Measurements from ENCODE around the gene DOCK10.
"Not testable (repeated sequence)": the region's sequence is repeated elsewhere in the genome, so short reads cannot be mapped to it uniquely, and the experiment has no call there.

Gene DOCK10

DNA sequence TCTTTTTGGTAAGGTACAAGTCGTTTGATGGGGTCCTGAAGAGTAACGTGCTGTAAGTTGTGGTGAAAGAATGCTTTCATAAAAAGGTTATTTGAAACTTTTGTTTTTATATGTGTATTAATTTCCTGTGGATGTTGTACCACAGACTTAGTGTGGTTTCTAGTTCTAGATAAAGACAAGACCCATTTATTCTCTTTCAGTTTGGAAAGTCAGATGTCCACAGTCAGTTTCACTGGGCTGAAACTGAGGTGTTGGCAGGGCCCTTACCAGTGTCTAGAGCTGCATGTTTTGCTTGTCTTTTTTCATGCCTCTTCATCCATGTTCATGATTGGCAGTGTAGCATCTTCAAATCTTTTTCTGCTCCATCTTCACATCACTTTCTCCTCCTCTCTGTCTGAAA lies 22.1 kb upstream of the DOCK10 start:
- H3K9me3 Mint-ChIP-seq: peaks cover 15% of the 10 kb centered on the region
- no peak overlapping the region for H3K4me3 Mint-ChIP-seq

DNA sequence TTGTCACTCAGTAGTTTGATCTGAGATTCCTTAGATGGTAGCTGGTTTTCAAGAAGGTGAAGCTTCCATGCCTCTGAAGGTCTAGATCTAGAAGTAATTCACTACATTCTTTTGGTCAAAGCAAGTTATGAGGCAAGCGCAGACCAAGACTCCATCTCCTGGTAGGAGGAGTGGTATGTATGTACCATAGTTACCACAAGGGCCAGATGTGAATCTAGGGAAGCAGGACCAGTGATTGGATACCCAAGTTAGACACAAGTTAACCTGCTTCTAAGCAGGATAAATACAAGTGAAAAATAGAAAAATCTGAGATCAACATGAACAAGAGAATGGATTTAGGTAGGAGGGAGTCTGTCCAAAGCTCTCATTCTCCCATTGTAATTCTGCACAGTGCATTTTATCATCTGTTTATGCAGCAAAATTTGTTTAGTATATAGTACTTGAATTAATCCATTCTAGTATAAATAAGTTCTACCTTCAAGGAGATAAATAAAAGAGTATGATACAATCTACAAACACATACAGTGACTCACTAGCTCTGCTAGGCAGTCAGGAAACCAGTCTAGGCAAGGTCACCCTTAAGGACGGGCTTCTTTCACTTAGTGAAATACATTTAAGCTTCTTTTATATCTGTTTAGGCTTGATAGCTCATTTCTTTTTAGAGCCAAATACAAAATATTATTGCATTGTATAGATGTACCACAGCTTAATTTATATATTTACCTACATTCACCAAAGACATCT lies 14.2 kb upstream of the DOCK10 start:
- Mint-ChIP-seq H3K9me3 (no peaks in the 10 kb centered on the region), H3K4me1 (peaks cover 30% of the 10 kb centered on the region), H3K4me3 (no peak overlapping the region), H3K27ac (no peak overlapping the region), H3K36me3 (no peaks in the 10 kb centered on the region)
- ATAC-seq (peak; percentile 88), DNase-seq (ENCODE audit: low spot score in 2 of 2) (no peak)

More for the DNA sequence above, 22.1 kb upstream of the DOCK10 start:
- H3K4me1 Mint-ChIP-seq: peaks cover 20% of the 10 kb centered on the region
- DNase-seq (ENCODE audit: low spot score in 2 of 2): no peak
- H3K27ac Mint-ChIP-seq: no peak overlapping the region
- ATAC-seq: peak; percentile 83
- H3K36me3 Mint-ChIP-seq: no peaks in the 10 kb centered on the region

DNA sequence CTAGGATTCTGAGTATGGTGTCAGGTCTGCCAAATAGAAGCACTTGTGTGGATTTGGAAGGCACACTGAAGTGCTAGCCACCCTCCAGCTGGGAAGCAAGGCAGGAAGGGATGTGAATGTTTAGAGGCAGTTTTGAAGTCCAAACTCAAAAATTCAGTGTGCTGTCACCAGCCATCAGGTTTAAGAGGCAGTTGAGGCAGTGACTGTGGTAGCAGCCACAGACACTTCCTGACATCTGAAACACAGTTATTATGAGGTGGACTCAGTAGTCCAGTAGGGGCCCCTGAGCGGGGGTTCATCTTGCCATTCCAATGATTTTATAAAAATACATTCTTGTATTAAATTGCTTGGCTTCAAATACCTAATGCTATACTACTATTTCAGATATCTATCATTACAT lies 13.4 kb upstream of the DOCK10 start:
- no peak for DNase-seq (ENCODE audit: low spot score in 2 of 2)
- H3K4me1 Mint-ChIP-seq: peaks cover 30% of the 10 kb centered on the region
- no peaks in the 10 kb centered on the region for H3K36me3 Mint-ChIP-seq
- no peak for ATAC-seq
- no peak overlapping the region for H3K4me3 Mint-ChIP-seq
- H3K9me3 Mint-ChIP-seq: no peaks in the 10 kb centered on the region
- no peak overlapping the region for H3K27ac Mint-ChIP-seq

DNA sequence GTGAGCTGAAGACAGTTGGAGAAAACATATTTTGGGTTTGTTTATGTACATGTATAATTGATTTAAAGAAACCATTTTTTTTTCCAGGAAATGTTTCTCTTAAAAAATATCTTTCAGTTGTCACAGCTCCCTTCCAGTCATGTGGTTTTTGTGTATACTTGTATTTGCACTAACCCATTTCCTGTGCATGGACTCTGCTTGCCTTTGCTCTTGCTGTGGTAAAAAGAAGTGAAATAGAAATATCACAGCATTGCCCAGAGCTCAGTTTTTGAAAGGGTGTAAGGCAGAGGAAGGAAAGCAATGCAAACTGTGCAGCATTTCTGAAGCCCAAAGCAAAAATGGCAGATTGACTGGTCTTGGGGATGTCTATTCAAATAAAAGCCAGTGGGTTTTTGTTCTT lies 10.4 kb upstream of the DOCK10 start:
- peaks cover 30% of the 10 kb centered on the region for H3K4me1 Mint-ChIP-seq
- DNase-seq (ENCODE audit: low spot score in 2 of 2) (no peak), ATAC-seq (peak; percentile 83)
- no peaks in the 10 kb centered on the region for H3K9me3 Mint-ChIP-seq
- no peaks in the 10 kb centered on the region for H3K36me3 Mint-ChIP-seq
- no peak overlapping the region for H3K4me3 Mint-ChIP-seq
- H3K27ac Mint-ChIP-seq: peak overlapping the region; percentile 5

DNA sequence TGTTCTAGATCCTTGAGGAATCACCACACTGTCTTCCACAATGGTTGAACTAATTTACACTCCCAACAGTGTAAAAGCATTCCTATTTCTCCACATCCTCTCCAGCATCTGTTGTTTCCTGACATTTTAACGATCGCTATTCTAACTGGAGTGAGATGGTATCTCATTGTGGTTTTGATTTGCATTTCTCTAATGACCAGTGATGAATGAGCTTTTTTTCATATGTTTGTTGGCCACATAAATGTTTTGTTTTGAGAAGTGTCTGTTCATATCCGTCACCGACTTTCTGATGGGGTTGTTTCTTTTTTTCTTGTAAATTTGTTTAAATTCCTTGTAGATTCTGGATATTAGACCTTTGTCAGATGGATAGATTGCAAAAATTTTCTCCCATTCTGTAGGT lies 5.2 kb upstream of the DOCK10 start:
- H3K36me3 Mint-ChIP-seq; H3K27ac Mint-ChIP-seq; ATAC-seq; DNase-seq (ENCODE audit: low spot score in 2 of 2); H3K4me3 Mint-ChIP-seq; H3K9me3 Mint-ChIP-seq: not testable (repeated sequence)
- H3K4me1 Mint-ChIP-seq: peaks cover 11% of the 10 kb centered on the region

DNA sequence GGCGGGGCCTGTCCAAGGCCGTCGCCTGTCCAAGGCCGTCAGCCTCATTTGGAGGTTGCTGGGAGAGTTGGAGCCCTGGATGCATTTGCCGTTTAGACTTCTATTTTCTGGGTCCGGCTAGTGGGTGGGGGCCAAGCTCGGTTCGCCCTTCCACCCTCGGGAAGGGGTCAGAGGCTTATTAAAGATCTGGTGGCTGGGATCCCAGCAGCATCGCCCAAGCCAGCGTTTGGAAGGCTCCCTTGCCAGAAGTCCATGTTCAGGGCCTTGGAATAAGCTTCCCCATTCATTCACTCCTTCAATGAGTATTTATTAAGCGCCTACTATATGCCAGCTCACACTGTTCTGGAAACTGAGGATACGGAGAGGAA lies 516 bp upstream of the DOCK10 start:
- ATAC-seq (no peak), DNase-seq (ENCODE audit: low spot score in 2 of 2) (no peak)
- Mint-ChIP-seq H3K27ac (peak overlapping the region; percentile 97), H3K4me3 (peak overlapping the region; percentile 89), H3K36me3 (peaks cover 20% of the 10 kb centered on the region), H3K4me1 (peaks cover 45% of the 10 kb centered on the region), H3K9me3 (no peaks in the 10 kb centered on the region)

DNA sequence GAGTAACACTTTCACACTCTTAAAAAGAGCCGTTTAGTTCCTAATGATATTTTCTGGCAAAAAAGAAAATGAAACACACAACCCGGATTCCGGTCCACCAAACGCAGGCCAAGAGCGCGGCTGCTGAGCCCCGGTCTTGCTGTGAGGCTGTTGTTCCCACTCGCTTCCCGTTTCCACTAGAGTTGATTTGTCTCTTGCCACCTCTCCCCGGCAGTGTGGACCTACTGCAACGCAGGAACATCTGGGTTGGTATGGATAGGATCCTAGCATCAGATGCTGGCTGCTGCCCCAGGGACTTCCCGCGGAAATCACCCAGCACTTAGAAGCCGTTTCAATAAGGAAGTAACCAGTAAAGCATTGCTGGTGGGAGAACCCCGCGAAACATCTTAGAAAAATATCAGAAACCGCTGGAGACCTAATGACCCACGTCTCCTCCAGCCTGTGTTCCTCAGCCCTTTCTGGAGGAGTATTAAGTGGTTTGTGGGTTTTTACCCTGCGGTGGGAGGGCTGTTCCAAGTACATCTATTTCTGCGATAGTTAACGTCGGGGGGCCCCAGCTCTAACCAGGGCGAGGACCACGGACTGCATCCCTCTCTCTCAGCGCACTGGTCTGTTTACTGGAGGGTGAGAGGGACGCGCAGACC lies 939 bp downstream of the DOCK10 start:
- H3K36me3 Mint-ChIP-seq: peaks cover 22% of the 10 kb centered on the region
- peak overlapping the region; percentile 89 for H3K4me3 Mint-ChIP-seq
- H3K9me3 Mint-ChIP-seq: no peaks in the 10 kb centered on the region
- peak overlapping the region; percentile 97 for H3K27ac Mint-ChIP-seq
- DNase-seq (ENCODE audit: low spot score in 2 of 2): peak in 1 of 2 donors; percentile 83
- peaks cover 59% of the 10 kb centered on the region for H3K4me1 Mint-ChIP-seq
- peak; percentile 75 for ATAC-seq

DNA sequence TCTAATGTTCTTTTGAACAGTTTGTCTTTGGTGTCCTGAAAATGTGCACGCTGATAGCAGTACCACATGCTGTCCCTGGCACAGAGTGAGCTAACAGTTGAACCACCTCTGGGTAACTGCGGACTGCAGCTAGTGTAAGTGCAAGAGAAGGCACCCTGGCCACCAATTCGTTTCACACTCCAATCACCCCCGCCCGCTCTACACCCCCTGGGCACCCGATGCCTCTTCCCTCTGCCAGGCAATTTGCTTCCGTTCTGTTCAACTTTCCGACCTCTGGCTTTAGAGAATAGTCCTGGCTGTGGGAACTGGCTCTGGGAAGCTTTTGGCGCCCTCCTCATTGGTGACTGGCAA lies 1.4 kb downstream of the DOCK10 start:
- ATAC-seq: peak; percentile 57
- H3K4me1 Mint-ChIP-seq: peaks cover 64% of the 10 kb centered on the region
- no peaks in the 10 kb centered on the region for H3K9me3 Mint-ChIP-seq
- peak in 1 of 2 donors; percentile 76 for DNase-seq (ENCODE audit: low spot score in 2 of 2)
- peaks cover 22% of the 10 kb centered on the region for H3K36me3 Mint-ChIP-seq
- peak overlapping the region; percentile 97 for H3K27ac Mint-ChIP-seq
- peak overlapping the region; percentile 89 for H3K4me3 Mint-ChIP-seq

DNA sequence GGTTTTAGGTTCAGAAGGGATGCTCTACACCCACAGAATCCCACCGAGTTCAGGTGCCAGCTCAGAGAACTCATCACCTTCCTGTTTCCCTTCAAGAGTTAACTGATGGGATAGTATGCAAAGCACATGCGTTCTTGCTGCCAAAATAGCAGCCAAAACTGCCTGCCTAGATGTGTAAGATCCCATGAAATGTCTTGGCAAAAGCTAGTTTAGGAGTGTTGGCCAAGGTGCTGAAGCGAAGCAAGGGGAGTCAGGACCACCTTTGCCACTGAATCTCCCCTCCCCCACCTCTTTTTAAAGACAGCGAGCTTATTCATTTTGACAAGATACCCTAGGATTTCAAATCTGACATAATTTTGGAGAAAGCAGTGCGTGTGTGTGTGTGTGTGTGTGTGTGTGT lies 2.1 kb downstream of the DOCK10 start:
- H3K36me3 Mint-ChIP-seq: peaks cover 22% of the 10 kb centered on the region
- peak overlapping the region; percentile 97 for H3K27ac Mint-ChIP-seq
- peaks cover 67% of the 10 kb centered on the region for H3K4me1 Mint-ChIP-seq
- no peaks in the 10 kb centered on the region for H3K9me3 Mint-ChIP-seq
- H3K4me3 Mint-ChIP-seq: peak overlapping the region; percentile 89
- ATAC-seq: no peak
- no peak for DNase-seq (ENCODE audit: low spot score in 2 of 2)

DNA sequence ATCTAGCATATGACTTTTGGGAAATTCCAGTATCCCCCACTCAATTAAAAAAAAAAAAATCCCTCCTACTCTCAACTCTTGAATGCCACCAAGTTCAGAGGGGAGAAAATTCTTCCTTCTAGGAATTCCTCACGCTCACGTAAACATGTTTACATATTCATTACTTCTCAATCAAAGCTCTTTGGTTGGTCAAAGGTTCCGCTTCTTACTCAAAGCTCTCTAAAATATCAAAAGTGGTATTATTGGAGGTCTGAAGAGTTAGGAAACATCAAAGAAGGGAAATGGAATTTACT lies 4.1 kb downstream of the DOCK10 start:
- DNase-seq (ENCODE audit: low spot score in 2 of 2) (no peak), ATAC-seq (no peak)
- peak overlapping the region; percentile 61 for H3K27ac Mint-ChIP-seq
- peaks cover 80% of the 10 kb centered on the region for H3K4me1 Mint-ChIP-seq
- no peaks in the 10 kb centered on the region for H3K9me3 Mint-ChIP-seq
- peaks cover 31% of the 10 kb centered on the region for H3K36me3 Mint-ChIP-seq
- H3K4me3 Mint-ChIP-seq: peak overlapping the region; percentile 89

DNA sequence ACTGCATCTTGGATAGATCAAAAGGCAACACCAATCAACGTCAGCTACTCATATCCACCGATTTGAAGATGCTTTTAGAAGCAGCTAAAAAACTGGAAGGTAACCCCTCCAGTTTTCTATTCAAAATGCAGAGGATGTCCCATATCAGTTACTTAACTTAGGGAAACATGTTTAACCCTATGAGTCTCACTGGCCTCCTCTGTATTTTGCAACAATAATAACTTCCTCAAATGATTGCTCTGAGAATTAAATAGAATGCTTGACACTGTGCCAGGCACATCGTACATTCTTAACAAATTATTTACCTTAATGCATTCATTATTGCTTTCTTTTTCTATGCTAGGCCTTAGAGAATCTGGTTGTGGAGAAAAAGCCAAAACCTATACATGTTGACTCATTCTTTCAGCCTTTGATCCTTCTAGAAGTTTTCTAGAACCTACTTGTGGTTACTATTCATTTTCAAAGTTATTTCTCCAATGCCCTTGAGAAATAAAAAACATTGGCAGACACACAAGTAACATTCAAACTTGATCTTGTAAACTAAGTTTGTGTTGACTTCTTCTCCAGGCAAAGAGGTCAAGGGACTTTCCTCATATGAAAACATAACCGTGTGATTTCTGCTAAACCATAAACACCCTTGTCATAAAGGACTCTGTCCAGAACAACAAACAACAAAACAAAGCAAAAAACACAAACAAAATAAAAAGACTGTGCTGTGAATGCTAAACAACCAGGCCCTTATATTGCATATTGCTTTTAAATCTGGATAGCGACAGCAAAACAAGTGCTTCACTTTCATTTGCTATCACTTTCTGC lies 4.6 kb downstream of the DOCK10 start:
- Mint-ChIP-seq H3K27ac (peak overlapping the region; percentile 61), H3K36me3 (peaks cover 31% of the 10 kb centered on the region), H3K4me1 (peaks cover 74% of the 10 kb centered on the region), H3K9me3 (no peaks in the 10 kb centered on the region), H3K4me3 (peak overlapping the region; percentile 89)
- ATAC-seq (no peak), DNase-seq (ENCODE audit: low spot score in 2 of 2) (no peak)

DNA sequence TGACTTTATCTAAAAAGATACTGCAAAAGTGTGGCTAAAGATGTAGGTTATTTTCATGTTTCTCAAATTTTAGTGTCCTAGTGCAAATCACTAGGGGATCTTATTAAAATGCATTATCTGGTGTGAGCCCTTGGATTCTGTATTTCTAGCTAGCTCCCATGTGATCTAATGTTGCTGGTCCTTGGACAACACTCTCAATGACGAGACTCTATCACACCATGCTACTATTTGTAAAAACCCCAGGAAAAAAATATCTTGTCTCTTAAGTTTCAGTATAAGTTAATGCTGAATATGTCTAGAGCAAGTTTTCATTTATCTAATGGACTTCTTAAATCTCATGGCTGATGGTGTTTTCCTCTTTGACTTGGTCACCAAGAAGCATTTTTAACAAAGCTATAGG lies 5.8 kb downstream of the DOCK10 start:
- no peaks in the 10 kb centered on the region for H3K9me3 Mint-ChIP-seq
- peaks cover 82% of the 10 kb centered on the region for H3K4me1 Mint-ChIP-seq
- H3K4me3 Mint-ChIP-seq: no peak overlapping the region
- ATAC-seq (no peak), DNase-seq (ENCODE audit: low spot score in 2 of 2) (no peak)
- H3K36me3 Mint-ChIP-seq: peaks cover 27% of the 10 kb centered on the region
- H3K27ac Mint-ChIP-seq: no peak overlapping the region

DNA sequence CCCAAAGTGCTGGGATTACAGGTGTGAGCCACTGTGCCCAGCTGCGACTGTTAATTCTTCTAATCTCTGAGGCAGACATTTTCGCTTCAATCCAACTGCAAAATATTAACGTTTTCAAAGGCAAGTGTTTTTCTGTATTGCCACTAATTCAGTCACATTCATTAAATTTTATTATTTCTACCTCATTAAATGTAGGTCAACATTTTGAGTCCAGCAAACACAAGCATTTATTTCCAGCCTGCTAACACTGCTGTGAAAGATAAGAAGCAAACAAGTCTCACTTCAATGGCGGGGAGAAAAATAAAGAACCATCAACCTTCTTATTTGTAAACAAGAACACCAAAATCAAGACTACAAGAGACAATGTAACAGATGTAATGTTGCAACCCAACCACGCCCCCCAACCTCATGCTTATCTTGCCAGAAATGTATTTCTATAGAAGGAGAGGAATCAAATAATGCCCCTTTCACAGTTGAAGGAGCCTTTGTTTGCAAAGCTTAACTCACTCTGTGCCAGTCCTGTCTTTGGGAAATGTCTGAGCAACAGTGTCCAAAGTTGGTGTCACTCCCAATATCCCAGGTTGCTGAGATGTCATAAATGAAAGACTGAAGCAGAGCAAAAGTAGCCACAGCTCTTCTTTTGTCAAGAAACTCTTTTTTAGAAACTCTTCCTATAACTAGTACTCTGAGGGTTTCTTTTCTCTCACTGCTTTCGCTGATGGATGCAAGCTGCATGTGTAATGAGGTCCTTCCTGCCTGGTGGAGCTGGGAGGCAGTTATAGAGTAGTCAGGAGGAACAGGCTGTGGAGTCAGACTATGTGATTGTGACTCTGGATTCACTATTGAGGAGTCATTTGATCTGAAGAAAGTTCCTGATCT lies 8.6 kb downstream of the DOCK10 start:
- no peak overlapping the region for H3K27ac Mint-ChIP-seq
- H3K36me3 Mint-ChIP-seq: peaks cover 17% of the 10 kb centered on the region
- no peak for ATAC-seq
- H3K4me1 Mint-ChIP-seq: peaks cover 71% of the 10 kb centered on the region
- DNase-seq (ENCODE audit: low spot score in 2 of 2): no peak
- no peaks in the 10 kb centered on the region for H3K9me3 Mint-ChIP-seq
- no peak overlapping the region for H3K4me3 Mint-ChIP-seq

DNA sequence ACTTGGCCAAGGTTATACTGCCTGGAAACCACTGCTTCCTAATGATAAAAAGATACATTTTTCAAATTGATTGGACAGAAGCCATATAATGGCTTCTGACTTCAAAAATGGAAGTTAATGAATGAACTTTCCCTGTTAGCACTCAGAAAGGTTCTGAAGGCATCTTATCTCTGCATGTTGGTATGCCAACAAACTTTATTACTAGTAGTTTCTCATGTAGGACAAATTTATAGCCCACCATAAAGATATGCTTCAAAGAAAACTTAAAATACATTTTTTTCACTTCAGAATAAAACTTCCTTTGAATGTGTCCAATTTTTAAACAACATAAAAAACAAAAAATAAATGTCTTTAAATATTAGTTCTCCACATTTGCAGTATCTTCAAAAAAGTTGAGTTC lies 10.0 kb downstream of the DOCK10 start:
- Mint-ChIP-seq H3K4me3 (no peak overlapping the region), H3K36me3 (peaks cover 15% of the 10 kb centered on the region)

DNA sequence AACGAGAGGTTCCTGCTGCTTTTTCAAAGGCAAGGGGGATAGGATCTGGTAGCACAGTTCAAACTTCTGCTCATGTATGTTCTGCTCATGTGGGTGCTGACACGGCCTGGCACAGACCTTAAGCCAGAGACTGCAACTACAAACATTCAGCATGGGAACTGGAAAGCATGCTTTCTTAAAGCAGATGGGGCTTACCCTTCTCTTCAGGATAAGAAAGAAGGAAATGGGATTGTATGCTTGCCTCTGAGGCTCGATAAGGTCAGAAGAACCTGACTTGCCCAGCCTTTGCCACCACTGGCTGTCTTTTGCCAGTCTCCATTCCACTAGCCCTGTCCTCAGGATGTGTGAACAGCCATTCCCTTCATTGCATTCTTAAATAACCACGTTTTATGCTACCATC lies 10.7 kb downstream of the DOCK10 start:
- Mint-ChIP-seq H3K36me3 (peaks cover 16% of the 10 kb centered on the region), H3K27ac (peak overlapping the region; percentile 36), H3K4me3 (no peak overlapping the region), H3K4me1 (peaks cover 67% of the 10 kb centered on the region), H3K9me3 (no peaks in the 10 kb centered on the region)
- DNase-seq (ENCODE audit: low spot score in 2 of 2) (no peak), ATAC-seq (no peak)

More for the DNA sequence above, 10.0 kb downstream of the DOCK10 start:
- Mint-ChIP-seq H3K9me3 (no peaks in the 10 kb centered on the region), H3K27ac (no peak overlapping the region), H3K4me1 (peaks cover 67% of the 10 kb centered on the region)
- ATAC-seq (no peak), DNase-seq (ENCODE audit: low spot score in 2 of 2) (no peak)

Measured in stimulated activated effector memory CD8-positive, alpha-beta T cell treated with anti-CD3 and anti-CD28 coated beads, Interleukin-12 subunit alpha, Interleukin-12 subunit beta, amount 100 ng/mL, for 72 hours (primary cell).